DMS53 treated with DMSO at 0.1 percent for 48 hours (cell line): Measurements from ENCODE around the gene MIER1.

Experiments used
- DNase-seq: peaks from one replicate; lab custom pipeline; 2025; ENCODE audit not compliant: unreplicated experiment; lab: John Stamatoyannopoulos, UW

MIER1 gene

DNA sequence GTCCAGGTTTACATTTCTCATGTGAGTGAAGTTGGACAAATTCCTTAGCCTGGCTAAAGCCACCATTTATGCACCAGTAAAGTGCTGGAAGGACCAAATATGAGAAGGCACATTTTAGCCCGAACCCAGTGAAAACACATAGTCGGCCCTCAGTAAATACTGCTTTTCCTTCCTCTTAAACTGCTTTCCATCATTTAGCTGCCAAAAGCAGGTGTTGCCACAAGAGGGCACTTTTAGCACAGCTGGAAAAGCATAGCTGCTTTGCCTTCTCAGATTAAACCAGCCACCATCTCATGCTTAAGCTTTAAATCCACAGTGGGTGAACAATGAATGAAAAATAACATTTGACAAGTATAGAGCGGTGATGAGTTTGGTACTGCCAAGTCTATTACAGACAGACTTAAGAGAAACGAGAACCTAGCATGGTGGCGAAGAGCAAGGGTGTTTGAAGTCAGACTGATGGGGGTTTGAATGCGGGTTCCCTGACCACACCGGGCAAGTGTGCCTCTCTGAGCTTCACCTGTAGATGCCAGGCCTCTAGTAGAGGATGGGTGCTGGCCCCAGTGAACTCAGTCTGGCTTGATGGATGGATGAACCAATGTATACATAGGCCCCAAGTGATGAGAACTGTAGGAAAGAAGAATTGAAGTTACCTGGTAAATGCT is 71.4 kb downstream of the MIER1 start:
- DNase-seq = peak; percentile 95

DNA sequence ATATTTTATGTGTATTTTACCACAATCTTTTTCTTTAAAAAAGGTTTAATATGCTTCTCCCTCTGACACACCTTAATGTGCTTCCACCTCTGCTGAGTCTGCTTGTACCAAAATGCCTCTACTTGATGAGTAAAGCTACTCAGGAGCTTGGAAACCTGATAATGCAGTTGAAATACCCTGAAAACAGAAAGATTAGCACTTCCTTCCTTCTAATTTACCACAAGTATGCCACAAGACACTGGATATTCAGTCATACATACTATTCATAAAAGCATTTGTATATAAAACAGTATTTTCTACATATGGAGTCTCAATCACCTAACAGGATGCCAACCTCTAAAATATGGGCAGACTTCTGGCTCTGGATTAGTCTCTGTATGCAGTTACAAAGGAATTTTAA is 74.2 kb downstream of the MIER1 start:
- no peak for DNase-seq

DNA sequence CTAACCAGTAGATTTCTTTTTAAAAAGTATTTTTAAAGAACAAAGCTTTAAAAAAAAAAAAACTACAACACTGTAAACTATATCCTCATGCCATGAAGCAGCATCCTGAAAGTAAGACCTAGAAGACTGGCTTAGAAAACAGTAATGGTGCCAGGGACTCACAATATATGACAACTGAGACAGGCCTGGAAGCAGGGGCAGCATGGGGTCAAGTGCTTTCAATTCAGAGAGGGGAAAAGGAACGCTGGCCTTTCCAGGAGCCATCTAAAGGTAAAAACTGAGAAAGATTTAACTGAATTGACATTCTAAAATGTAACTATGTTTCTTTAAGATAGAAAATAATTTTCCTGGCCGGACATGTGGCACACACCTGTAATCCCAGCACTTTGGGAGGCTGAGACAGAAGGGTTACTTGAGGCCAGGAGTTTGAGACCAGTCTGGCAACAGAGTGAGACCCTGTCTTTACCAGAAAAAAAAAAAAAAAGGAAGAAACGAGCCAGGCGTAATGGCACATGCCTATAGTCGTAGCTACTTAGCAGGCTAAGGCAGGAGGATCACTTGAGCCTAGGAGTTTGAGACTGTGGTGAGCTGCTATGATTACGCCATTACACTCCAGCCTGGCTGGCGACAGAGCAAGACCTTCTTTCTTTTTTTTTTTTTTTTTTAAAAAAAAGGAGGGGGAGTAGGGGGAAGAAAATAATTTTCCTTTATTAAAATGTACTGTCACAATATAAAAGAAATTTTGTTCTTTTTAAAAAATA is 75.0 kb downstream of the MIER1 start:
- no peak for DNase-seq

DNA sequence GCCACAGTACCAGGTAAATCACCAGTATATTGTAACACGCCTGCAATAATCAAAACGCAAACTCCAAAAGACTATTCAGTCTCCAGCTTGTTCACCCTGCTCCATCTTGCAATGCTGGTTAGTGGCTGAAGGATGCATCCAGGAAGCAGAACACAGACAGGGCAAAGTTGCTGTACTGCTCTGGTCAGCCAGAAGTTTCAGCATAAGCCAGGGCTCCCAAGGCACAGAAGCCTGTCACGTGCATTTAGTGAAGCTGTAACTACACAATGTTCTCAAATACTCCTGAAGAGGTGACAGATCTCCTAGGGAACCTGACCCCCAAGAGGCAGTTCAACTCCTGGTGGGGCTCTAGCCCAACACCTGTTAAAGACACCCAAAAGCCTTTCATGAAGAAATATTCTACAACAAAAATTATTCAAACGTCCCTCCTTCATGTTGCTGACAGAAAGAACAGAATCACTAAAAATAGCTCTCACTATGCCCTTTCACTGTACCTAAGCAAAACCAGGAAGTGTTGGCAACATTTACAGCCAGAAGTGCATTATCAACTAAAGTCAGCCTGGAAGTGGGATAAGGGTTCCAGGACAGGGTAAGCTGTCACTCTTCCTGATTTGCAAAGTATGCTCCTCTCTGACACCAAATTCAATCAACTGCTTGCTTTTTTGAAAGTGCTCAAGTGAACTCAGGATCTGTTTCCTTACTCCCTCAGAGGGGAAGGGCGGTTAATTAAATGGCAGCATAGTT is 77.1 kb downstream of the MIER1 start:
- DNase-seq = peak; percentile 67

DNA sequence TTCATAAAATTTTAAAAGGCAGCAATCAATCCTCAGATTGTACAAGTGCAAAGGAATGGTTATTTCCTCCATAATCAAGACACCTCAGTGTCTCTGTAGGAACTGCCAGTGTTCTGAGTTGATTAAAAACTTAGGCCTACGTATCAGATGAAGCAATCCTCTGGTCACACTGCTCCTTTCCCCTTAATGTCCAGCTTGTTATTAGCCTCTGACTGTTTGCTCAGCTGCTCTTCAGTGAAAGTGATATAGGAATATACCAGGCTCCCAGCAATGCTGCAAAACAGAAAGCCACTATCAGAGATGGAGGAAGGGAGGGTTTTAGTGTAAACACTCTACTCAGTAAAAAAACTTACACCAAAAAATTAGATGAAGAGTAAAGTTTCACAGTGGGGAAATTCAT is 79.4 kb downstream of the MIER1 start:
- DNase-seq = peak; percentile 97

DNA sequence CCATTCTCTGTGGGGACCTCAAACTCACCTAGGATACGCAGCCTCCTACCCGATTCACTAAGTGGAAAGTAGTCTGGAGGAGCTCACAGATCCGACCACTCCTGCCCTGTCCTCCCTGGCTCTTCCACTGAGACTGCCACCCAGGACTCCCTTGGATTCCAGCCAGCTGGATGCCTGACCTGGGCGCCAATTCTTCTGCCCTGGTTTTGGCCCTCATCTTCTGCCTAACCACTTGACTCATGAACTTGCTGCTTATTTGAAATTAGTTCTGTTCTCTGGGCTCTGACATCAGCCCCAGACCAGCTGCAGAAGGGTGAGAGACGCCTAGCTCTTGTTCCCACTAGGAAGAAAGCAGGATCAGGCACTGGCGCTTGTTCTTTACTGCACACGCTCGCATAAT is 80.3 kb downstream of the MIER1 start:
- DNase-seq = peak; percentile 34

DNA sequence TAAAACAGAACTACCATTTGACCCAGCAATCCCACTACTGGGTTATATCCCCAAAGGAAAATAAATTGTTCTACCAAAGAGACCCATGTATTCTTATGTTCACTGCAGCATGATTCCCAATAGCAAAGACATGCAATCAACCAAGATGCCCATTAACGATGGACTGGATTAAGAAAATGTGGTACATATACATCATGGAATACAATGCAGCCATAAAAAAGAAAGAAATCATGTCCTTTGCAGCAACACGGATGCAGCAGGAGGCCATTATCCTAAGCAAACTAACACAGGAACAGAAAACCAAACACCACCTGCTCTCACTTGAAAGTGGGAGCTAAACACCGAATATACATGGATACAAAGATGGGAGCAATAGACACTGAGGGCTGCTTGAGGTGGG is 85.0 kb downstream of the MIER1 start:
- DNase-seq = no peak

DNA sequence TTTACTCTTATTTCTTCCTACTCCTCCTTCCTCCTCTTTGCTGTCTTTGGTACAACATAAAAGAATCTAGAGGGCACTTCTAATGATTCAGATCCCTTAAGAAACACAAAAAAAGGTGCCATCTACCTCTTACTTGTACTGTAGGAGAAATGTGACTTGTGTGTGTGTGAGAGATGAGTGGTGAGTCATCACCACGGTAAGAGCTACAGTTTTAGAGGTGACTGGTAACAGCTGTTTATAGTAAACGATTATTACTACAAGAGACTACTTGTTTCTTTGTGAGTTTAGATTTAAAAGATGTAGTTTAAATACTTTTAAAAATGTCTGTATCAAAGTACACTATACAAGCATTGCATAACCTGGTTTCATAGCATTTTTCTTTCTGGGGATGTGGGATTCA is 88.8 kb downstream of the MIER1 start:
- DNase-seq = peak; percentile 95

DNA sequence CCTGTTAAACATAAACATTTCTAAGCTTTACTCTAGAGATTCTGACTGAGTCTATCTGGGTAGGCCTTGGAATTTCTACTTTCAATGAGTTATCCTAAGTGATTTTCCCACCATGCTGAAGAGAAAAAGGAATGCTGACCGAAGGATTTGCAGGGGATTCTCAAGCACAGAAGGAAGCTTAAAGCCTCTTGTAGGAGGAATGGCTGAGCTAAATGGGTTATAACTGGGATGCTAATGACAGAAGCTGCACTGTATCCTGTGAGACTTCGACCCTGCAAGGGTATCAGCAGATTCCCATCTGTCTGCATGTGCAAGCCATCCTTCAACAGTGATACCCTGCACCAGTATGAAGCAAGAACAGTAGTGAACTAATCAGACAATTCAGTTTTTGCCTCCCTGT is 93.8 kb downstream of the MIER1 start:
- DNase-seq = no peak

DNA sequence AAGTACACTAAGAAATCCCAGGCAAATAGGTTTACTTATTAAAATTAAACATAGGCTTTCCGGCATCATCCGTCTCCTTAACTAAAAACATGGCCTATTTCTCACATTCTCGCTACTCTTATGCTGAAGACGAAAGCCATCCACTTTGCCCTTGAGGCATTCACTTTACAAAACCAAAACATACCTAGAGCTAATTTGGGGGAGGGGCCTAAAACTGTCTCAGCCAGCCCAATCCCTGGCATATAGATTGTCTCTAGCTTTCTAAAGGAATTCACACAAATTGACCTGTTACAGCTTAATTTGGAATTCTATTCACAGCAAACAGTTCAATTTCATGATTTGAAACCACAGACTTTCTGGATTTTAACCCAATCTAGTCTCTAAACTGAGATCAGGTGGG is 94.3 kb downstream of the MIER1 start:
- no peak for DNase-seq

DNA sequence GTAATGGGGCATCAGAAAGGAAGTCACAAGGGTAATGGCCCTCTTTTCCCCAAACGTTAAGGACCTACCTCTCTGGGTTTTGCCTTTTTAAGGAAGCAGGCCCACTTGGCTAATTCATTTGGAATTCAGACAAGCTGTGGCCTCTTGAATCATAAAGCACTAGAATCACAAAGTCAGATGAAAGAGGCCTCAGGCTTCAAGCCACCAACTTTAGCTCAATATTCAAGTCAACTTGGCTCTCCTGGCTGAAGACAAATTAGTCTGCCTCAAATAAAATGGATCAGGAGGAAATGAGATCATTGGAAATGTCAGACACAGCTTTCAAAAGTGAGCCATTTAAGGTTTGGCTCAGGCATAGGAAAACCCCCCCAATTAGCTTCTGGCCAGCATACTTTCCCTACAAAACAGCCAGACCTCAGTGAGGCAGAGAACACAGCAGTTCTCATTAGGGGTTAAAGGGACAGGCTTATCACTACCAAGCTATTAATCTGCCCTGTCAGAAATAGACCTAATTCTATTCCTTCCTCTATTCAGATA is 94.9 kb downstream of the MIER1 start:
- no peak for DNase-seq

DNA sequence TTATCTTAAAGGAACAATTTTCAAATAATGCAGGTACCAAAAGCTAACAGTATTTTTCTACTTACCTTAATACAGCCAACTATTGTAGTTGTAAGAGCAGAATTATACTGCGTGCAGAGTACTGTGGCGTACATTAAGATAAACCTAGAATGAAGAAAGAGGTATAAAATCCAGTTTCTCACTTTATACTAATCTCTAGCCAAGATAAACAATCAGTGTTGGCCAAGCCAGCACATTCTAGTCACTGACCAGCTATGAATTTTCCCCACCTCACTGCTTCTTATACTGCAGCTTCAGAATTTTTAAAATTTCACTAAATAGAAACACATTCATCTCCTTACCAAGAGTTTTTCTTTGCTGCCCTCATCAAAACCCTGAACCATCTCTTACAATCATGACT is 95.5 kb downstream of the MIER1 start:
- DNase-seq = no peak

DNA sequence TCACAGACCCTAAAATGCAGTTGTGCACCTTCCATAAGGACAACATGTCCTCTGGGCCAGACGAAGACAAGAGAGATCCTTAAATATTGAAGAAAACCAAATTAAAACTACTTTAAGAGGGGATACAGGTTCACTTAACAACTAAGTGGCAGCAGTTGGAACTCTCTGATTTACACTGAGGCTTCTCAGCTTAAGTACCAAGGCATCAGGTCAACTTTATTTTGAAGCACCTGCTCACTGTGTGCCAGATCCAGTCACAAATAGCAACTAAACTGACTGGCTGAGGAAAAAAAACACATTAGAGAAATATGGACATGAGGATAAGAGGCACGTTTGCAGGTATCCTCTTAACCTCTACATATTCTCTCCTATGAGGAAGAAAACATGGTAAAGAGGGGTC is 96.0 kb downstream of the MIER1 start:
- DNase-seq = no peak

DNA sequence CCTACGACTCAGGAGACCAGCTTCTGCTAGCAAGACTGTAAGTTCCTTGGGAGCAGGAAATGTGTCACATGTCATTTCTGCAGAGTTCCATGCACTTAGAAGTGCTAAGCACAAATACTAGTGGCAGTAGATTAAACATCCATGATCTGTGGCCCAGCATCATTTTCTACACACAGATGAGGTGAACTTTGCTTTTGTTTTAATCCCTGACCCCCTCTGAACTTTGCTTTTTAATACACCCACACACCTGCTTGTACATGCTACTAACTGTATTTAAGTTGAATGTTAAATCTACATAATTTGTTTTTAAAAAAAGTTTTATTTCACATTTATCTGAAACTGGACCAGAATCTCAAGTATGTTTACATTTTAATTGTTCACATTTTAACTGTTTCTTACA is 104.7 kb downstream of the MIER1 start:
- DNase-seq = no peak

DNA sequence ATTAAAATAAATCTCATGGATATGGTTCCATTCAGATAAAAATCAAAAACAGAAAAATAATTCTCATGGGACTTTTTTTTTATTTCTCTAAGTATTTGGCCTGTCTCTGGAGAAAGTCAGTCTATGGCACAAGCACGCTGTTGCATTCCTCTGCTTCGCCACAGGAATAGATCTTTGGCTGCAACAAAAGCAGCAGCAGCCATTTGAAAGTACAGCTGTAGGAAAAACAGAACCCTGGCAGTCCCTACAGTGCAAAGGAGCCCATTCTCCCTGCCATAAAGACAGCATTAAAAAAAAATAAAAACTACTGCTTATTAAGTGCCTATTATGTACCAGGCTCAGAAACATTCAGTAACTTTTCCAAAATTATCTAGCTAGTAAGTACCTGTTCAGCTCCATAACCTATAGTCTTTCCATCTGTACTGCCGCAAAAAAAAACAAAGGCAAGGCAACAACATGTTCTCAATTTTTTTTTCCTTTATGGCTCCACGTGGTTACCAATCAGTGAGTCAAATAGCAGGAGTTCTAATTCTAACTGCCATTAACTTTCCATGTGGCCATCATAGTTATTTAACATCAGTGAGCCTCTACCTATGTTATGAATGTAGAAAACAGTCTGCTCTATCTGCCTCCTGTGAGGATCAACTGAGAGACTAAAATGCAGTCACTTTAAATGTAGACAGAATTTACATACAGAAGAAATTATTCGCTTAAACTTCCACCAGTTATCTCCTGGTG is 106.5 kb downstream of the MIER1 start:
- DNase-seq = no peak

DNA sequence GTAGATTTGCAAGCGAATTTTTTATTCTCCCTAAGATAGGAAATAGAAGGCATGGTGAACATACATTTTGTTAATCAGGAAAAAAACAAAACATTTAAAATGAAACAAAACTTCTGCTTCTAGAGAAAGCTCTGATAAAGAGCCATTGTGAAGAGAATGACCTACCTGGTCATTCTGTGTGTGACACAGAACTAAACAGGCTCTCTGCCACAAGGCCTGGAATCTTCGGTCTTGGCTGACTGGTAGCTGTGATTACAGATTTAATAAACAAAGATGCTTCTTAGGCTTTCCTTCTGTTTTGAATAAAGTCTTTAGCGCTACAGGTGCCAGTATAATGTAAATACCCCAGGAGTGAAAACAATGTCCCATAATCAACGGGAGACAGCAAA is 107.1 kb downstream of the MIER1 start:
- DNase-seq = no peak
